HG03460 (cell line): Measurements from ENCODE around the gene PRSS38.

Source experiments
- ATAC-seq: cut with Tn5 transposase; IDR thresholded peaks from one replicate; pipeline ENCODE4 v1.9.1; 2021; ENCODE audit not compliant: unreplicated experiment

PRSS38 gene

DNA sequence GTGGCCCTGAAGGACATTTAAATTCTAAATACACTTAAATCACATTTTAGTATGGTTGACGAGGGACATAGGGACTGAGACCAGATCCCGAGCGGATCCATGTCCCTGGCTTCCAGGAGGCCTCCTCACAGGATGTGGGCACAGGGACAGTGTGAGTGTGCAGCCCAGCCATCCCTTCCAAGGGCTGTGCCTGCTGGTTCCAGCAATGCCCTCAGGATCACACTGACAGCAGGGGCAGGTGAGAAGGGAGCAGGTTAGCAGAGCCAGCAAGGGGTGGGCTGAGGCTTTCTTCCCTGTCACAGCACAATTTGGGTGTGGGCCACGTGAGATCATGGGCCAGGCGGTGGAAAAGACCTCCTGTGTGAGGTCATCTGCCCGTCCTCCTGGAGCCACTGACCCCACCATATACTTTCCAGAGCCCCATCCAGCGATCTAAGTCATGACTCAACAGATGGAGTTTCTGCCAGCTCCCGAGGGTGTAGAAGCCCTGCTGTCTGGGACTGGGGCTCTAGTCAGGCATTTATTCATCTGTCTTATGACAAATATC lies 37.0 kb upstream of the PRSS38 start:
- ATAC-seq, result no peak

DNA sequence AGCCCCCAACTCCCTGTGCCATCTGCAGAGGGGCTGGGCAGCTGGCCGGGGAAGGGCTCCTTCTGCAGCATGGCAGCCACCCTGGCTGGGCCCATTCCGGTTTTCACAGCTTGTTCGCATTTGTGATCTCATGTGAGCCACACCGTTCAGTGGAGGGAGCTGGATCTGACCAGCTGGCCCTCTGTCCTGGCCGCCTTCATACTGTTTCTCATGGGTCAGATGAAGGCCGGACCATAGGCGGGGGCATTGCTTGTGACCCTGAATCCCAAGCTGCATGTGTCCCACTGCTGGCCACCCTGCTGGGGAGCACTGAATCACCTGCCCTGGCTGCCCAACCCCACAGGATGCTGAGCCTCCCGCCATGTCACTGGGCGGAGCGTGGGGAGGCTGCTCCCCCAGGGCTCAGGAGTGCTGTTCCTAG lies 36.4 kb upstream of the PRSS38 start:
- ATAC-seq, result no peak

GRCh38 chr1:227779685-227780084 lies 35.8 kb upstream of the PRSS38 start:
- ATAC-seq, result no peak

GRCh38 chr1:227780101-227781044 lies 35.1 kb upstream of the PRSS38 start:
- ATAC-seq, result no peak

DNA sequence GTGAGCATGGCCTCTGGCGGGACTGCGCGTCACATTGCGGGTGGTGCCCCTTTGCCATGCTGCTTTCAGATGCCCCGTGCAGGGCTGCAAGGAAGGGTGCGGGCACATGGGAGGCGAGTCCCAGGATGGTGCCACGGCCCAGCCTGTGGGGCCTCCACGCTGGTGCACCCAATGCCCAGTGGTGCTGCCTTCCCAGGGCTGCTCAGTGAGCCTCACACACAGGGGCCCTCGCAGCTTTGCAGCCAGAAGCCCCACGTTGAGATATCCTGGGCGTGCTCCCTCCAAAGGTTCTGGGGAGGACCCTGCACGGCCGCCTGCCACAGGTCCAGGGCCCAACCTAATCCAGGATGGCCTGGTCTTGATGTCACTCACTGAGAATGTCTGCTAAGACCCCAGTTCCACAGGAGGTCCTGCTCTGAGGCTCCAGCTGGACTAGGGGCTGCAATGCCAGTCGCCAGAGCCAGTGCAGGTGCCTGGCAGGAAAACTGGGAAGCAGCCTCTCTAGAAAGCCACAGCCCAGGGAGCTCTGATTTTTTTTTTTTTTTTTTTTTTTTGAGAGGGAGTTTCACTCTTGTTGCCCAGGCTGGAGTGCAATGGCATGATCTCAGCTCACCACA lies 34.1 kb upstream of the PRSS38 start:
- ATAC-seq, result no peak

GRCh38 chr1:227782226-227782625 lies 33.2 kb upstream of the PRSS38 start:
- ATAC-seq, result no peak

GRCh38 chr1:227785094-227785804 lies 30.2 kb upstream of the PRSS38 start:
- no peak for ATAC-seq

- no peak for ATAC-seq
Observed at GRCh38 chr1:227785805-227786671, 29.4 kb upstream of the PRSS38 start.

- no peak for ATAC-seq
Observed at GRCh38 chr1:227786673-227787512, 28.6 kb upstream of the PRSS38 start.

GRCh38 chr1:227787513-227788270 lies 27.8 kb upstream of the PRSS38 start:
- peak; percentile 96 for ATAC-seq

DNA sequence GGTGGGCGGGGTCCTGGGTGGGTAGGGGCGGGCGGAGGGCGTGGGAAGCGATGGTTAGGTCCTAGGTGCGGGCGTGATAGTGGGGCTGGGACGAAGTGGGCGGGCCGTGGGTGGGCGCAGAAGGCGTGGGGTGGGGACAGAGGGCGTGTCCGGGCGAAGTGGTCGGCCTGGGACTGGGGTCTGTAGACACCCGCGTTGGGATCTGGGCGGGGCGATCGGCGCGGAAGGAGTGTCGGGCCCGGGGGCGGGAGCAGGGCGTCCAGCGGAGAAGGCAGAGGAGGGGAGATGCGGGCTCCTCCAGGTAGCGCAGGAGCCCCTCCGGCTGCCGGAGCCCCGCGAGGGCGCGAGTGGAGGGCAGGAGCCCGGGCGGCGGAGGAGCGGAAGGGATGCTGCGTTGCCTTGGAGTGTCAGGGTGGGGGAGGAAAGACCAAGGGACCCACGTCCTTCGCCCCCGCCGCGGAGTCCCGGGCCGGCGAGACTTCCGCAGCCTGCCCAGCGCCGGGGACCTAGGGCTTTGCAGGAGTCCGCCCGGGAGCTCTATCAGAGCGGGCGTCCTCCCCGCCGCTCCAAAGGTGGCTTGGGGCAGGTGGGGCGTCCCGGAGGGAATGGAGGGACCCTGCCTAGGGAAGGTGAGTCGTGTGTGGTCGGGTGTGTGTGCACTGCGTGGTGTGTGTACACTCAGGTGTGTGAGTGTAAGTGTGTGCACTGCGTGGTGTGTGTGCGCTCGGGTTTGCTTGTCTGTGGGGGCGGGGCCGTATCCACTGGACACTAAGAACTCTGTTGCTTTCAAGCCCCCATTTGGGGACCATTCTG lies 27.0 kb upstream of the PRSS38 start:
- ATAC-seq, result peak; percentile 44

- ATAC-seq, result no peak
Observed at GRCh38 chr1:227789084-227790033, 26.1 kb upstream of the PRSS38 start.

- no peak for ATAC-seq
Observed at GRCh38 chr1:227790034-227790400, 25.5 kb upstream of the PRSS38 start.

DNA sequence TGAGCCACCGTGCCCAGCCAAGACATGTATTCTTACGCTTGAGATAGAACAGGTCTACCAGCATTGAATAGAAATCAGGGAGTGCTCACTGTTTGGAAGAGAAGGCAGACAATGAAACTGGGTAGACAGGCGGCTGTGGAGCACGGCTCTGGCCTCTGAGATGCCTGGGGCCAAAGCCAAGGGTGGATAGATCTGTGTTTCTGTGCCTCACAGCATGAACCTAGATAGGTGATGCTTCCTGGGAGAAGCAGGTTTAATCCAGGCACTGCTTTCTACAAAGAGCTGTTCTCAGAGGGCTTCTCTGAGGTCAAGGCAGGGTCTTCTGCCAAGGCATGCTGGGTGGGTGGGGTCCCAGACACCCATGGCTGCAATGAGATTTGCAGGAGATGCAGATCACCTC lies 24.6 kb upstream of the PRSS38 start:
- no peak for ATAC-seq

DNA sequence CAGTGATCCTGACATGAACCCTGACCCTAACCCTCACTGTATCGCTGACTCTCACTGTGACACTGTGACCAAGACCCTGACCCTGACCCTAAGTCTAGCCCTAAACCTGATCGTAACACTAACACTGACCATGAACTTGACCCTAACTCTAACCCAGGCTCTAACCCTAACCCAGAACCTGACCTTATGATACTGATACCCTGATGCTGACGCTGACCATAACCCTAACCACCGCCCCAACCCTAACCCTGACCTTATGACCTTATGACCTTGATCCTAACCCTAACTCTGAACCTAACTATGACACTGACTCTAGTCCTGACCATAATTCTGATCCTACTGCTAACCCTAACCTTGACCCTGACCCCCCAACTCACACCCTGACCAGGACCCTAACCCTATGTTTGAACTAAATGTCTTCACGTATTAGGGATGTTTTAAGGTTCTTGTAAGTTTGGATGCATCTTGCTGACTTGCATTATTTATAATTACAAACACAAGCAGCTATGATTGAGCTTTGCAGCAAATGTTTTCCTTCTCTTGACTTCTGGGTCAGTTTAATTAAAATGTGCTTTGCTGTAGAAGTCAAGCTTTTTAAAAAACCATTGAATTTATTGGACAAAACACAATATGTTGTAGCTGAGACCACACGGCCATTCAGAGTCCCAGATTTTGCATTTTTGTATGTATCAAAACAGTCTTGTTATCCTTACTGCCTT lies 23.9 kb upstream of the PRSS38 start:
- no peak for ATAC-seq
